ENCODE data around the gene ZNF221.

The ZNF221 gene

DNA sequence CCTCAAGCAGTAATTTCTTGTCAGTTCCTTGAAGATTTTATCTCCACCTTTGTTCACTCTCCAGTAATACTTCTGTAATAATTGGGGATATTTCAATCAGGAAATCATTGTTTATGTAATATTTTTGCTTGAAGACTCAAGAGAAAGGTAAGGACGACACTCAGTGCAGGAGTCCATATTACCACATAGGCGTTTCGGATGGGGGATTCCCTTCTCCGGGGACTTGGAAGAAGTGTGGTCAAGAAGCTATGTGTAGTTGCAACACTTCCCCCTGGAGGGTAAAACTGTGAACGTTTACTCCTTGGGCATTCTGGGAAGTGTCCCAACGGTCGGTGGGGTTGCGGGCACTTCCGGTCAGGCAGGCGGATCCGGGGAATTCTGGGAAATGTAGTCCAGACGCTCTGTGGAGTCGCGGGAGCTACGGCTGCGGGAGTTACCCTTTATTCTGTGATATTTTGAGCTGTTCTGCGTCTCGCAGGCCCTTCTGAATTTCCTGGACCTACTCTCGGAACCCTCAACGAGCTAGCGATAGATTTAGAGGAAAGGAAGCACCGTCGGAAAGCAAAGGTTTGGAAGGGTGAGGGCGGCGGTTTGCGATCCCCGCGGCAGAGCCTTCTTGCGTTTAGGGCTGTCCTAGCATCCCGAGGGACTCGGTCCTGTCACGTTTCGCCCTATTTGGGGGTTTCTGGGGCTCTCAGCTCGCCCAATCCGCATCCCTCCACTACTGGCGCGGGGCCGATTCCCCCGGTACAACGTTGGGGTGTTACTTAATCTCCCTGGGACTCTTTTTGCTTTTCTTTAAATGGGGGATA is at the start of gene ZNF221:
Gene ZNF221 (plus strand): TSS at position 395 of the 812 bp plus-strand sequence. CDS start 11,499 bp downstream, outside the sequence.
- no peaks in the 10 kb centered on the region for H3K4me1 ChIP-seq (ENCODE audit: control insufficient read depth in 2 of 2, insufficient read depth in 2 of 2, low read length in 2 of 2)
- no peaks in the 10 kb centered on the region for H3K27me3 ChIP-seq (ENCODE audit: control insufficient read depth in 2 of 2, insufficient read depth in 2 of 2, low read length in 2 of 2)
- H3K27ac ChIP-seq (ENCODE audit: low read depth in 2 of 2, low read length in 2 of 2), result peak within 1 kb of the TSS; percentile 19 to 43
- H3K9me3 ChIP-seq (ENCODE audit: control insufficient read depth in 2 of 2, low read length in 2 of 2), result peaks cover 7 to 17% of the 10 kb centered on the region in 2 donors
- H3K9ac ChIP-seq (ENCODE audit: low read depth in 1 of 2, low read length in 2 of 2), result peak within 1 kb of the TSS; percentile 74 to 75
- no peaks in the 10 kb centered on the region for H3K36me3 ChIP-seq (ENCODE audit: control insufficient read depth in 2 of 2, insufficient read depth in 2 of 2, low read length in 2 of 2)
- peak within 1 kb of the TSS; percentile 97 to 98 for H3K4me3 ChIP-seq (ENCODE audit: low read length in 2 of 2)

DNA sequence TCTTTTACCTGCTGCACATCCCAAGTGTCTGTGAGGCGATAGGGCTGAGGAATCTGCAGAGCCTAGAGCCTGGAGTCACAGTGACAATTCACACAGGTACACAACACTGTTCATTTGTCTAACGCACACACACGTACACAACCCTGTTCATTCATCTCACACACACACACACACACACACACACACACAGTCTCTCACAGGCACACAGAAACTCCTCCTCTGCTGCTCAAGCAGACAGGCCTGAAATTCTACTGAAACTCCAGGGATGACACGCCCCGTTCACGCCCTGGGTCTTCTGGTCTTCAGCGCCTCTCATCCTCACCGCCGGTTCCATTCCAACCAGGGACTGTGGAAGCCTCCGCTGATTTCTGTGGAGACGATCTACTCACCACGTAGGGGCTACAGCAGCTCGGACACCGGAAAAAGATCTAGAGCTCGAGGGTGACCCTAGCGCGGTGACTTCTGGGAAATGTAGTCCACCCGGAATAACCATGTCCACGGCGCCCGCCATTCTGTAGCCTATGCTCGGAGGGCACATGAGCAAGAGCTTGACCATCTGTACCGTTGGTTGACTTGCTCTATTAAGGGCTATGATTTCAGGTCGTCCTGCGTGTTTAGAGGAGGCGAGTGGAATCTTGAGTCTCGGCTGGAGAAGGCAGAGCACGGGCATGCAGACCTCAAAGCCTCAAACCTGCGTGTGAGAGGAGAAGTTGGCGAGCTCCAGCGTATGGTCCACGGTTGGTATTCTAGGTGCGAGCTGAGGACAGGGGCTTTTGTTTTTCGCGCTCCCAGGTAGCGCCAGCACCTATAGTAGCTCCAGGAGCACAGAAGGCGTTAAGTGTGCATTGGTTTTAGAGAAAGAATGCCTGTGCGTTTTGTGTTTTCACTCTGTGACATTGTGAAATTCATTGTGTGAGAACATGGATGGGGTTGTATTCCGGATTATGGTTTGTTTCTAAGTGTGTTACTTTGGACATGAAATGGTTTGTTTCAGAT is 49.3 kb upstream of the ZNF221 start:
- no peak overlapping the region for H3K27ac ChIP-seq (ENCODE audit: low read depth in 2 of 2, low read length in 2 of 2)
- peaks cover 3 to 5% of the 10 kb centered on the region in 2 donors for H3K4me1 ChIP-seq (ENCODE audit: control insufficient read depth in 2 of 2, insufficient read depth in 2 of 2, low read length in 2 of 2)
- H3K27me3 ChIP-seq (ENCODE audit: control insufficient read depth in 2 of 2, insufficient read depth in 2 of 2, low read length in 2 of 2), result no peaks in the 10 kb centered on the region
- H3K36me3 ChIP-seq (ENCODE audit: control insufficient read depth in 2 of 2, insufficient read depth in 2 of 2, low read length in 2 of 2), result no peaks in the 10 kb centered on the region
- peaks cover 8 to 13% of the 10 kb centered on the region in 2 donors for H3K9me3 ChIP-seq (ENCODE audit: control insufficient read depth in 2 of 2, low read length in 2 of 2)
- H3K4me3 ChIP-seq (ENCODE audit: low read length in 2 of 2), result peak overlapping the region; percentile 75 to 94
- peak overlapping the region; percentile 24 to 44 for H3K9ac ChIP-seq (ENCODE audit: low read depth in 1 of 2, low read length in 2 of 2)

- Histone ChIP-seq H3K4me3 (ENCODE audit: low read length in 2 of 2) (peak overlapping the region; percentile 75 to 94), H3K36me3 (ENCODE audit: control insufficient read depth in 2 of 2, insufficient read depth in 2 of 2, low read length in 2 of 2) (no peaks in the 10 kb centered on the region), H3K9me3 (ENCODE audit: control insufficient read depth in 2 of 2, low read length in 2 of 2) (peaks cover 13% of the 10 kb centered on the region in 2 donors), H3K27me3 (ENCODE audit: control insufficient read depth in 2 of 2, insufficient read depth in 2 of 2, low read length in 2 of 2) (no peaks in the 10 kb centered on the region), H3K9ac (ENCODE audit: low read depth in 1 of 2, low read length in 2 of 2) (no peak overlapping the region), H3K4me1 (ENCODE audit: control insufficient read depth in 2 of 2, insufficient read depth in 2 of 2, low read length in 2 of 2) (peaks cover 3 to 5% of the 10 kb centered on the region in 2 donors), H3K27ac (ENCODE audit: low read depth in 2 of 2, low read length in 2 of 2) (no peak overlapping the region)
These were observed 48.6 kb upstream of the ZNF221 start for GRCh38 chr19:43902399-43902798.

DNA sequence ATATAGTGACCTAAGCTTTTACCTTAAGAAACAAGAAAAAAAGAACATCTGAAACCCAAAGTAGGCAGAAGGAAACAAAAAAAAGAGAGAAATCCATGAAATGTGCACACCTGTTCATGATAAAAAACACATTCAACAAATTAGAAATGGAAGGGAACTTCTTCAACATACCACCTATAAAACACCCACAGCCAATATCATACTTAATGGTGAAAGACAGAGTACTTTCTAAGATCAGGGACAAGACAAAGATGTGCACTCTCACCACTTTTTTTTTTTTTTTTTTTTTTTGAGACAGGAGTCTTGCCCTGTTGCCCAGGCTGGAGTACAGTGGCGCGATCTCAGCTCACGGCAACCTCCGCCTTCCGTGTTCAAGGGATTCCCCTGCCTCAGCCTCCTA is 45.1 kb upstream of the ZNF221 start:
- Histone ChIP-seq H3K36me3 (ENCODE audit: control insufficient read depth in 2 of 2, insufficient read depth in 2 of 2, low read length in 2 of 2) (no peaks in the 10 kb centered on the region), H3K4me1 (ENCODE audit: control insufficient read depth in 2 of 2, insufficient read depth in 2 of 2, low read length in 2 of 2) (peaks cover 3 to 4% of the 10 kb centered on the region in 2 donors), H3K4me3 (ENCODE audit: low read length in 2 of 2) (no peak overlapping the region), H3K9ac (ENCODE audit: low read depth in 1 of 2, low read length in 2 of 2) (no peak overlapping the region), H3K27me3 (ENCODE audit: control insufficient read depth in 2 of 2, insufficient read depth in 2 of 2, low read length in 2 of 2) (no peaks in the 10 kb centered on the region), H3K9me3 (ENCODE audit: control insufficient read depth in 2 of 2, low read length in 2 of 2) (peaks cover 22 to 33% of the 10 kb centered on the region in 2 donors), H3K27ac (ENCODE audit: low read depth in 2 of 2, low read length in 2 of 2) (no peak overlapping the region)

DNA sequence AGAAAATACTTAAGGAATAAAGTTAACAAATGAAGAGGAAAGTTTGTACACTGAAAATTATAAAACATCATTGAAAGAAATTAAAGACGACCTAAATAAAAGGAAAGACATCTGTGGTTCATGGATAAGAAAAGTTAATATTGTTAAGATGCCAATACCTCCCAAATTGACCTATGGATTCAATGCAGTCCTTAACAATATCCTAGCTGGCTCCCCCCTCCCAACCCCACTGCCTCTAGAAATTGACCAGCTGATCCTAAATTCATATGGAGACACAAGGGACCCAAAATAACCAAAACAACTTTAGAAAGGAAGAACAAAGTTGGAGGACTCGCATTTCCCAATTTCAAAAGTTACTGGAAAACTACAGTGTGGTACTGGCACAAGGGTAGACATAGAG is 44.3 kb upstream of the ZNF221 start:
- H3K4me3 ChIP-seq (ENCODE audit: low read length in 2 of 2), result no peak overlapping the region
- H3K27ac ChIP-seq (ENCODE audit: low read depth in 2 of 2, low read length in 2 of 2), result no peak overlapping the region
- no peaks in the 10 kb centered on the region for H3K27me3 ChIP-seq (ENCODE audit: control insufficient read depth in 2 of 2, insufficient read depth in 2 of 2, low read length in 2 of 2)
- no peak overlapping the region for H3K9ac ChIP-seq (ENCODE audit: low read depth in 1 of 2, low read length in 2 of 2)
- H3K9me3 ChIP-seq (ENCODE audit: control insufficient read depth in 2 of 2, low read length in 2 of 2), result peaks cover 26 to 35% of the 10 kb centered on the region in 2 donors
- H3K4me1 ChIP-seq (ENCODE audit: control insufficient read depth in 2 of 2, insufficient read depth in 2 of 2, low read length in 2 of 2), result peaks cover 0 to 3% of the 10 kb centered on the region in 2 donors
- H3K36me3 ChIP-seq (ENCODE audit: control insufficient read depth in 2 of 2, insufficient read depth in 2 of 2, low read length in 2 of 2), result no peaks in the 10 kb centered on the region

DNA sequence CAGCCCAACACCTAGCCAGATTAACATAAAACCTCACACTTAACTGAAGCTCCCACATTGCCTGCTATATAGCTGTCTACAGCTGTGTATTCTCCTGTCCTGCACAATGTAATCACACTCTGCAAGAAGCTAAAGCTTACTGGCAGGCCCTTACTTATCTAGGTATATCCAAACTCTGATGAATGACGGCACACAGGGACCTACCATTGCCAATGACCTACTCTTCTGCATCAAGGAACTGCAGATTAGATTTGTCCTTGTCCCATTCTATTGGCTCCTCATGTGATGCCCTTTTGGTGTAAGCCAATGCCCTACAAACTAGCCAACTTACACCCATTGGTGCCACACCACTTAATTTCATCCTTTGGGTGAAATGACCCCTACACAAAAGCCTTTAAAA is 42.4 kb upstream of the ZNF221 start:
- Histone ChIP-seq H3K27me3 (ENCODE audit: control insufficient read depth in 2 of 2, insufficient read depth in 2 of 2, low read length in 2 of 2) (no peaks in the 10 kb centered on the region), H3K9ac (ENCODE audit: low read depth in 1 of 2, low read length in 2 of 2) (no peak overlapping the region), H3K9me3 (ENCODE audit: control insufficient read depth in 2 of 2, low read length in 2 of 2) (peaks cover 38 to 46% of the 10 kb centered on the region in 2 donors), H3K36me3 (ENCODE audit: control insufficient read depth in 2 of 2, insufficient read depth in 2 of 2, low read length in 2 of 2) (peaks cover 2 to 3% of the 10 kb centered on the region in 2 donors), H3K4me1 (ENCODE audit: control insufficient read depth in 2 of 2, insufficient read depth in 2 of 2, low read length in 2 of 2) (no peaks in the 10 kb centered on the region), H3K27ac (ENCODE audit: low read depth in 2 of 2, low read length in 2 of 2) (no peak overlapping the region), H3K4me3 (ENCODE audit: low read length in 2 of 2) (no peak overlapping the region)

DNA sequence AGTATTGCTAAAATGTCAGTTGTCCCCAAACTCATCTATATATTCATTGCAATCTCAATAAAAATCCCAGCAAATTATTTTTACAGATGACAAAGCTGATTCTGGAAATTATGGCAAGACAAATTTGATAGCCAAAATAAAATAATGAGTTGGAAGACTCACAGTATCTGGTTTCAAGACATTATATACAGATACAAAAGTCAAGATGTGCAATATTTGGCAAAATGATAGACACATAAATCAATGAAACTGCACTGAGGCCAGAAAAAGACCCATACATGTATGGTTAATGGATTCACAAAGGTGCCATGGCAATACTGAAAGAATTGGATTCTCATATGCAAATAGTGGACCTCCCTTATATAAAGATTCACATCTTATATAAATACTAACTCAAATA is 40.1 kb upstream of the ZNF221 start:
- Histone ChIP-seq H3K9ac (ENCODE audit: low read depth in 1 of 2, low read length in 2 of 2) (no peak overlapping the region), H3K36me3 (ENCODE audit: control insufficient read depth in 2 of 2, insufficient read depth in 2 of 2, low read length in 2 of 2) (peaks cover 24 to 26% of the 10 kb centered on the region in 2 donors), H3K27me3 (ENCODE audit: control insufficient read depth in 2 of 2, insufficient read depth in 2 of 2, low read length in 2 of 2) (no peaks in the 10 kb centered on the region), H3K4me3 (ENCODE audit: low read length in 2 of 2) (no peak overlapping the region), H3K27ac (ENCODE audit: low read depth in 2 of 2, low read length in 2 of 2) (no peak overlapping the region), H3K4me1 (ENCODE audit: control insufficient read depth in 2 of 2, insufficient read depth in 2 of 2, low read length in 2 of 2) (no peaks in the 10 kb centered on the region), H3K9me3 (ENCODE audit: control insufficient read depth in 2 of 2, low read length in 2 of 2) (peaks cover 55 to 63% of the 10 kb centered on the region in 2 donors)

DNA sequence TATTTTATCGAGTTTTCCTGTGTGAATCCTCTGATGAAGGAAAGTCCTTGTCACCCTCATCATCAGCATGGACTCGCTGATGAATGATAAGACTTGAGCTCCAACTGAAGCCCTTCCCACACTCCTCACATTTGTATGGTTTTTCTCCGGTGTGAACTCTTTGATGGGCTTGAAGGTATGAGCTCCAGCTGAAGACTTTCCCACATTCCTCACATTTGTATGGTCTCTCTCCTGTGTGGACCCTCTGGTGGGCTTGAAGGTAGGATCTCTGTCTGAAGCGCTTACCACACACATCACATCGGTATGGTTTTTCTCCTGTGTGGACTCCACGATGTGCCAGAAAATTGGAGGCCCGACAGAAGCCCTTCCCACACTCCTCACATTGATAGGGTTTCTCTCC is 37.6 kb upstream of the ZNF221 start:
- H3K36me3 ChIP-seq (ENCODE audit: control insufficient read depth in 2 of 2, insufficient read depth in 2 of 2, low read length in 2 of 2), result peaks cover 48 to 51% of the 10 kb centered on the region in 2 donors
- H3K4me3 ChIP-seq (ENCODE audit: low read length in 2 of 2), result peak overlapping the region in 1 of 2 donors; percentile 29
- H3K27ac ChIP-seq (ENCODE audit: low read depth in 2 of 2, low read length in 2 of 2), result no peak overlapping the region
- H3K9me3 ChIP-seq (ENCODE audit: control insufficient read depth in 2 of 2, low read length in 2 of 2), result peaks cover 54 to 67% of the 10 kb centered on the region in 2 donors
- no peaks in the 10 kb centered on the region for H3K4me1 ChIP-seq (ENCODE audit: control insufficient read depth in 2 of 2, insufficient read depth in 2 of 2, low read length in 2 of 2)
- no peaks in the 10 kb centered on the region for H3K27me3 ChIP-seq (ENCODE audit: control insufficient read depth in 2 of 2, insufficient read depth in 2 of 2, low read length in 2 of 2)
- no peak overlapping the region for H3K9ac ChIP-seq (ENCODE audit: low read depth in 1 of 2, low read length in 2 of 2)

DNA sequence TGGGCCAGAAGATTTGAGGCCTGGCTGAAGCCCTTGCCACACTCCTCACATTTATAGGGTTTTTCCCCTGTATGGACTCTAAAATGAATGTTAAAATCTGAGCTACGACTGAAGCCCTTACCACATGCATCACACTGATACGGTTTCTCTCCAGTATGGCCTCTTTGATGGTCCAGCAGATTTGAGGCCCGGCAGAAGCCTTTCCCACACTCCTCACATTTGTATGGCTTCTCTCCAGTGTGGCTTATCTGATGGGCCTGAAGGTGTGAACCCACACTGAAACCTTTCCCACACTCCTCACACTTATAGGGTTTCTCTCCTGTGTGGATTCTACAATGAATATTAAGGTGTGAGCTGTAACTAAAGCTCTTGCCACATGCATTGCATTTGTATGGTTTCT is 37.0 kb upstream of the ZNF221 start:
- no peaks in the 10 kb centered on the region for H3K4me1 ChIP-seq (ENCODE audit: control insufficient read depth in 2 of 2, insufficient read depth in 2 of 2, low read length in 2 of 2)
- no peaks in the 10 kb centered on the region for H3K27me3 ChIP-seq (ENCODE audit: control insufficient read depth in 2 of 2, insufficient read depth in 2 of 2, low read length in 2 of 2)
- peaks cover 48 to 65% of the 10 kb centered on the region in 2 donors for H3K9me3 ChIP-seq (ENCODE audit: control insufficient read depth in 2 of 2, low read length in 2 of 2)
- no peak overlapping the region for H3K4me3 ChIP-seq (ENCODE audit: low read length in 2 of 2)
- H3K27ac ChIP-seq (ENCODE audit: low read depth in 2 of 2, low read length in 2 of 2), result no peak overlapping the region
- peaks cover 55 to 57% of the 10 kb centered on the region in 2 donors for H3K36me3 ChIP-seq (ENCODE audit: control insufficient read depth in 2 of 2, insufficient read depth in 2 of 2, low read length in 2 of 2)
- no peak overlapping the region for H3K9ac ChIP-seq (ENCODE audit: low read depth in 1 of 2, low read length in 2 of 2)

GRCh38 chr19:43923875-43924274 is 27.2 kb upstream of the ZNF221 start:
- Histone ChIP-seq H3K36me3 (ENCODE audit: control insufficient read depth in 2 of 2, insufficient read depth in 2 of 2, low read length in 2 of 2) (peaks cover 74 to 77% of the 10 kb centered on the region in 2 donors), H3K4me3 (ENCODE audit: low read length in 2 of 2) (no peak overlapping the region)

More at GRCh38 chr19:43923875-43924274, 27.2 kb upstream of the ZNF221 start:
- Histone ChIP-seq H3K9me3 (ENCODE audit: control insufficient read depth in 2 of 2, low read length in 2 of 2) (peaks cover 12 to 21% of the 10 kb centered on the region in 2 donors), H3K9ac (ENCODE audit: low read depth in 1 of 2, low read length in 2 of 2) (no peak overlapping the region), H3K4me1 (ENCODE audit: control insufficient read depth in 2 of 2, insufficient read depth in 2 of 2, low read length in 2 of 2) (no peaks in the 10 kb centered on the region), H3K27me3 (ENCODE audit: control insufficient read depth in 2 of 2, insufficient read depth in 2 of 2, low read length in 2 of 2) (no peaks in the 10 kb centered on the region), H3K27ac (ENCODE audit: low read depth in 2 of 2, low read length in 2 of 2) (no peak overlapping the region)
